RPMI8226 (cell line): ENCODE results near the gene LRRC56.
"Not testable (repeated sequence)": the region's sequence is repeated elsewhere in the genome, so short reads cannot be mapped to it uniquely, and the experiment has no call there.

Experiments used
- DNase-seq: peaks from one replicate; pipeline ENCODE4 v3.0.0-alpha.2; 2015

The LRRC56 gene

GRCh38 chr11:501683-502287 is 35.5 kb upstream of the LRRC56 start:
- DNase-seq, result no peak

- DNase-seq, result no peak
Observed at GRCh38 chr11:502288-503178, 34.8 kb upstream of the LRRC56 start.

DNA sequence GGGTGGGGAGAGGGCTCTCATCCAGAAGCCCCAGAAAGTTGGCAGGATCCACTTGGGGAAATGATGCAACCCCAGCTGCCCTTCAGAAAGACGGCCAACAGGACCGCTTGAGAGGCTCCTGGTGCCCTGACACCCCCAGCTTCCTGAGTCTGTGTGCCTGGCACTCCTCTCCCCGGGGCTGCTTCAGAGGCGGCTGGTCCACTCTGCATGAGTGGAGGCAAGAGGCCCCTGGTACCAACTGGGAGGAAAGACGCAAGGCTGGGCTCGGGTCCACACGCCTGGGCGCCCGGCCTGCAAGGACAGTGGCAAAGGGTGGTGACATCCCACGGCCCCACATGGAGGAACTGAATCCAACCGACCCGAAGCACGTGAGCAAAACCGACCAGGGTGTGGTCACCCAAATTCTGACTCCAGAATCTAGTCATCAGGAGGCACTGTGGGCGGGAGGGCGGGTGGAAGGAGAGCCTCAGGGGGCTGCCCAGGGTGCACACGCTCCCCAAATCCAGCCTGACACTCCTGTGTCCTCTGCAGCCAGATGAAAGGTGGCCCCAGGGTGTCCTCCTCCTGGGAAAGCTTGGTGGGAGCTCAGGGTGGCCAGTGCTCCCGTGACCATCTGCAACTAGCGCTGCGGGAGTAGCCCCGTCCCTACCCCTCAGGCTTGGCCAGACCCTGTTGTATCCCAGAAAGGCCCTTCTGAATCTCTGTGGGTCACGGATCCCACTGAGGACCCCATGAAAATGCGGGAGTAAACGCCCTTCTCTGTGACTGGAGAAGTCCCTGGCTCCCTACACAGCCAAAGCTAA is 33.9 kb upstream of the LRRC56 start:
- DNase-seq, result no peak

DNA sequence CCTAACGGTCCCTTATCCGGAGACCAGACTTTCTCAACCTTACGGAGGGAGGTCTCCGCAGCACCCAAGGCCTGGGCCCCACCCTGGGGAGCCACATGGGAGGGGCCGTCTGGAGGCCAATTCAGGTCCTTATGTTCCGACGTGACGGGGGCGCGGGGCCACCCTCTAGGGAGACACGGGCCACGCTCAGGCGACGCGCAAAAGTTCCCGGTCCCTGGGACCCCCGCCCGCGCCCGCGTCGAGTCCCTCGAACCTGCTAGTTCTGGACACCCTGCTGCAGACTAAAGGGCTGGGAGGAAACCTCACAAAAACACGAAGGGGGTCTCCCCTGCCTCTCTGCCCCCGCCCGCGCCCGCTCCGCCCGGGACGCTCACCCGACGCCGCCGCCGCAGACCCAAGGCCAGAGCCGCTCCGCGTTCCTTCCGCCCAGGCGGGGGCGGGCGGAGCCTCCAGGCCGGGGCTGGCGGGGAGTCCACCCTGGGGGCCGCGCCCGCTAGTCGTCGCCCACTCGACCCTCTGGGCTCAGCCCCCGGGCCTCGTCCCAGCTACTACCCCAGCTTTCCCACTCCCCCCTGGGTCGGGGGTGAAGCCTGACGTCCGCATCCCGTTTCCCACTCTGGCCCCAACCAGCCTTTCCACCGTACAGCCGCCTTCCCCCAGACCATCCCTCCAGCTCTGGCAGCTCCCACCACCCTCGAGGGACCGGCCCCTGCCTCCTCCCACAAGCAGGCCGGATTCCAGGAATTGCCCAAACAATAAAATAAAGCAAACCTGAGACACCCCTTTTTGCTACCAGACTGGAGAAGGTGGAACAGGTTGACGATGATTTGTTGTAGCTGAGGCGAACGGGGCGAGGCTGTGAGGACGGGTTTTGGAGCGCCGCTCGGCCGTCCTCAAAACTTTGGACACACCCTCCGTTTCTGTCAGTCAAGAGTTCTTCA is 33.0 kb upstream of the LRRC56 start:
- no peak for DNase-seq

DNA sequence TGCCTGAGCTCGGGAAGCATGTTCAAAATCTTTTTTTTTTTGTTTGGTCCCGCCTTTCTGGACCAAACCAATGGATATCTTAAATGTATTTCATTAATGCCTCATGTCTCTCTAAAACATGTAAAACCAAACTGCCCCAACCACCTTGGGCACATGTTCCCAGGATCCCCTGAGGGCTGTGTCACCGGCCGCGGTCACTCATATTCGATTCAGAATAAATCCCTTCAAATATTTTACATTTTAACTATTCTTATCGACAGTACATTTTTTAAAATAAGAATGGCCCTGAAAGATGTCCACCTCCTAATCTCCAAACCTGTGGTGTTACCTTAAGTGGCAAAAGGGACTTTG is 32.4 kb upstream of the LRRC56 start:
- DNase-seq, result no peak

- peak; percentile 94 for DNase-seq
Observed at GRCh38 chr11:506238-506994, 30.9 kb upstream of the LRRC56 start.

- peak; percentile 91 for DNase-seq
Observed at GRCh38 chr11:506995-507726, 30.2 kb upstream of the LRRC56 start, which contains the start of gene RNH1. RNH1 (minus strand) TSS chr11:507242; CDS start chr11:502162, 5,080 bp downstream.

GRCh38 chr11:507727-508515 is 29.4 kb upstream of the LRRC56 start:
- DNase-seq, result no peak

GRCh38 chr11:508956-509355 is 28.4 kb upstream of the LRRC56 start:
- DNase-seq, result no peak

DNA sequence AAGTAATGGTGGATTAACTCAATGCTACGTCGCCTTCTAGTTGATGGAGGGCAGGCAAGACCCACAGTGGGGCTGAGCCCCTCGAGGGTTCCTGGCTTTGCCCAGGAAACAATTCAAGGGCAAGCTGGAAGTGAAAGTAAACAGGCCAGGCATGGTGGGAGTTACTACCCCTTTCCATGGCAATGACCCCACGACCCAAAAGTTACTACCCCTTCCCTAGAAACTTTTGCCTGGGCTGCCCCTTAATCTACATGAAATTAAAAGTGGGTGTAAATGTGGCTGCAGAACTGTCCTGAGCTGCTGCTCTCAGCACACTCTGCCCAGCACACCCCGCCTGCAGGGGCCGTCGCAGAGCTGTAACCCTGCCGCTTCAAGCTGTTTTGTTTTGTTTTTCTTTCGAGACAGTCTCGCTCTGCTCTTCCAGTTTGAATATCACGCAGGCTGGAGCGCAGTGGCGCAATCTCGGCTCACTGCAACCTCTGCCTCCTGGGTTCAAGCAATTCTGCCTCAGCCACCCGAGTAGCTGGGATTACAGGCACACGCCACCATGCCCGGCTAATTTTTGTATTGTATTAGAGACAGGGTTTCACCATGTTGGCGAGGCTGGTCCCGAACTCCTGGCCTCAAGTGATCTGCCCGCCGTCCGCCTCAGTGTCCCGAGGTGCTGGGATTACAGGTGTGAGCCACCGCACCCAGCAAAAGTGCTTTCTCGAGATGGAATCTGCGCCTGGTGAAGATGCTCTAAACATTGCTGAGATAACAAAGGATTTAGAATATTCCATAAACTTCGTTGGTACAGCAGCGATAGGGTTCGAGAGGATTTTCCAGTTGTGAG is 24.3 kb upstream of the LRRC56 start:
- no peak for DNase-seq

GRCh38 chr11:514606-515005 is 22.7 kb upstream of the LRRC56 start:
- DNase-seq, result no peak

DNA sequence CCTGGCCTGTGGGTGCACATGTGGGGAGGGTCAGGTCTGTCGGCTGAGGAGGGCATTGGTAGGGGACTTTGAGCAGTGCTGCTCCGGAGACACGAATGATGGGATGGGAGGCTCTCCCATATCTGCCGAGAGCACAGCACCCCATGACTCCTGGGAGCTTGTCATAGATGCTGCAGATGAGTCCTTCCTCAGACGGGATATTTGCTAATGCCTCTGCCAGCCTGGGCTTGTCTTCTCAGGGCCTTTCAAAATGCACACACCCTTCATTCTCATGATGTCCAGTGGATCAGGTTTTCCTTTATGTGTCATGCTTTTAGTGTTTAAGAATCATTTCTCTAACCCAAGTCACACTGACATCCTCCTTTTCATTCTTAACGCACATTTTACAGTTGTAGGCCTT is 22.2 kb upstream of the LRRC56 start:
- no peak for DNase-seq

- no peak for DNase-seq
Observed at GRCh38 chr11:516400-516799, 20.9 kb upstream of the LRRC56 start.

- DNase-seq, result not testable (repeated sequence)
Observed at GRCh38 chr11:516918-517685, 20.2 kb upstream of the LRRC56 start.

DNA sequence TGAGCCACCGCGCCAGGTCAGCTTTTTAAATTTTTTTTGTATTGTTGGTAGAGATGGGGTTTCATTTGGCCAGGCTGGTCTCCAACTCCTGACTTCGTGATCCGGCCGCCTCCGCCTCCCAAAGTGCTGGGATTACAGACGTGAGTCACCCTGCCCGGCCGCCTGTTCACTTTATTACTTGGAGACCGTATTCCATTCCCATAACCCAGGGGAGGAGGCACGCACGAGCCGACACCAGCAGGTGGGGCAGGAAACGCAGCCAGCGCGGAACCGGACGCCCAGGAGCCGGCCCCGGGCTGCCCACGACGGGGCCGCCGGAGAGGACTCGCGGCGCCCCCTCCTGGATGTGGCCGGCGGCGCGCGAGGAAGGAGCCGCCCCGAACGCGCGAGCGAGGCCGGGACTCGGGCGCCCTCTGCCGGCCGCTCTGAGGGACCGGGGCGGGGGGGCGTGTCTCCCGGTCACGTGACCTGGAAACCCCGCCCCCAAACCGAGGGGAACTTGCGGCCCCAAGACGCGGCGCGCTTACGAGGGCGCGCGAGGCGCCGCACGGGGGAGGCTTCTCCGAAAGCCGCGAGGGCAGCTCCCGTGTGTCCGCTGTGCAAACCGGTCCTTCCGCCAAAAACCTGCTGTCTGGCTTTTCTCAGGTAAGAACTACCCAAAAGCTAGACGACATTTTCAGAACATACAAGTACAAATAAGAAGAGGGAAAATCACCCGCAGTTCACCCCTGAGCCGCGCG is 18.7 kb upstream of the LRRC56 start:
- DNase-seq, result no peak

- no peak for DNase-seq
Observed at GRCh38 chr11:520428-521176, 16.7 kb upstream of the LRRC56 start.

DNA sequence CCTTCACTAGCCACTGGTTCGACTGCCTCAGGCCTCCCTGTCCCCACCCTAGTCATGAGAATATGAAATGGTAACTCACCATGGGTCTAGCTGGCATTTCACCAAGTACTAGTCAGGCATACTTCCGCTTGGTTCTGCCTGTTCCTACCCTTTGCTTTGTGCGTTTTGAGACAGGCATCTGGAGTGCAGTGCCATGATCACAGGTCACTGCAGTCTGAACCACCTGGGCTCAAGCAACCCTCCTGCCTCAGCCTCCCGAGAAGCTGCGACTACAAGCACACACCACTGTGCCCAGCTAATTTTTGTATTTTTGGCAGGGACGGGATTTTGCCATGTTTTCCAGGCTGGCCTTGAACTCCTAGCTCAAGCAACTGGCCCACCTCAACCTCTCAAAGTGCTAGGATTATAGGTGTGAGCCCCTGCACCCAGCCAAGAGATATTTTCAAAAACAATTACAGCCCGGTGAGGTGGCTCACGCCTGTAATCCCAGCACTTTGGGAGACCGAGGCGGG is 16.1 kb upstream of the LRRC56 start:
- no peak for DNase-seq
